ENCODE results near the gene CIT.
"Not testable (repeated sequence)": the region's sequence is repeated elsewhere in the genome, so short reads cannot be mapped to it uniquely, and the experiment has no call there.

The CIT gene

GRCh38 chr12:119876761-119877638 is at the start of gene CIT:
Gene CIT, minus strand, starts transcription at chr12:119877320. Its CDS starts 1,152 bp downstream, at chr12:119876168.
- peak; percentile 95 for DNase-seq (ENCODE audit: low spot score)

GRCh38 chr12:119925269-119925668 is 48.1 kb upstream of the CIT start:
- DNase-seq (ENCODE audit: low spot score) = no peak

GRCh38 chr12:119920064-119920463 is 42.9 kb upstream of the CIT start:
- DNase-seq (ENCODE audit: low spot score) = no peak

GRCh38 chr12:119915894-119916510 is 38.9 kb upstream of the CIT start:
- no peak for DNase-seq (ENCODE audit: low spot score)

GRCh38 chr12:119914666-119915065 is 37.5 kb upstream of the CIT start:
- no peak for DNase-seq (ENCODE audit: low spot score)

- no peak for DNase-seq (ENCODE audit: low spot score)
Observed at GRCh38 chr12:119913536-119914330, 36.6 kb upstream of the CIT start.

- no peak for DNase-seq (ENCODE audit: low spot score)
Observed at GRCh38 chr12:119911182-119911581, 34.1 kb upstream of the CIT start.

- DNase-seq (ENCODE audit: low spot score) = no peak
Observed at GRCh38 chr12:119910586-119910985, 33.5 kb upstream of the CIT start.

- DNase-seq (ENCODE audit: low spot score) = peak; percentile 70
Observed at GRCh38 chr12:119902084-119902509, 25.0 kb upstream of the CIT start.

- no peak for DNase-seq (ENCODE audit: low spot score)
Observed at GRCh38 chr12:119901670-119902069, 24.6 kb upstream of the CIT start.

GRCh38 chr12:119894916-119895315 is 17.8 kb upstream of the CIT start:
- no peak for DNase-seq (ENCODE audit: low spot score)

GRCh38 chr12:119892611-119893010 is 15.5 kb upstream of the CIT start:
- not testable (repeated sequence) for DNase-seq (ENCODE audit: low spot score)

- DNase-seq (ENCODE audit: low spot score) = no peak
Observed at GRCh38 chr12:119885549-119885948, 8.4 kb upstream of the CIT start.

GRCh38 chr12:119883791-119884190 is 6.7 kb upstream of the CIT start:
- not testable (repeated sequence) for DNase-seq (ENCODE audit: low spot score)

GRCh38 chr12:119883237-119883636 is 6.1 kb upstream of the CIT start:
- no peak for DNase-seq (ENCODE audit: low spot score)

- no peak for DNase-seq (ENCODE audit: low spot score)
Observed at GRCh38 chr12:119877639-119877948, 474 bp upstream of the CIT start.

GRCh38 chr12:119870457-119870856 is 6.7 kb downstream of the CIT start:
- DNase-seq (ENCODE audit: low spot score) = peak; percentile 54

- DNase-seq (ENCODE audit: low spot score) = peak; percentile 59
Observed at GRCh38 chr12:119869720-119870119, 7.4 kb downstream of the CIT start.

GRCh38 chr12:119868992-119869391 is 8.1 kb downstream of the CIT start:
- no peak for DNase-seq (ENCODE audit: low spot score)

- DNase-seq (ENCODE audit: low spot score) = no peak
Observed at GRCh38 chr12:119864591-119864990, 12.5 kb downstream of the CIT start.

GRCh38 chr12:119859241-119859640 is 17.9 kb downstream of the CIT start:
- no peak for DNase-seq (ENCODE audit: low spot score)

GRCh38 chr12:119857041-119857591 is 20.0 kb downstream of the CIT start:
- no peak for DNase-seq (ENCODE audit: low spot score)
